Aorta (tissue), 5 donors: ENCODE data around the gene CNDP1. TPM values are rescaled to one million over a fixed set of nuclear protein-coding genes. Genes with fewer than 3 reads are reported as not detected.

Experiments
- ATAC-seq: fragments of 200-7000 bp; cut with Tn5 transposase; one replicate; pipeline ENCODE4 v1.9.1; 2022; ENCODE audit warnings: moderate library complexity; ENCODE audit not compliant: low FRiP score
- DNase-seq, 2 donors: peaks; one replicate each; pipeline ENCODE4 v3.0.0-alpha.2; 2020
- H3K27ac ChIP-seq, 2 donors: one replicate each; pipeline ENCODE4 v1.5.1; 2013; ENCODE audit warnings: low read length in 2 of 2, mild to moderate bottlenecking in 2 of 2, moderate library complexity in 2 of 2, control low read depth in 1 of 2, inconsistent platforms in 1 of 2, low read depth in 1 of 2
- H3K27me3 ChIP-seq, 2 donors: one replicate each; pipeline ENCODE4 v1.6.1; 2013; ENCODE audit warnings: control low read depth in 1 of 2, low read length in 1 of 2, mild to moderate bottlenecking in 1 of 2, moderate library complexity in 1 of 2; ENCODE audit not compliant: insufficient read depth in 2 of 2, control insufficient read depth in 1 of 2
- H3K36me3 ChIP-seq, 2 donors: one replicate each; pipeline ENCODE4 v1.6.1; 2013; ENCODE audit warnings: control low read depth in 1 of 2, low read length in 1 of 2, mild to moderate bottlenecking in 1 of 2; ENCODE audit not compliant: insufficient read depth in 2 of 2, control insufficient read depth in 1 of 2
- H3K4me1 ChIP-seq, 2 donors: one replicate each; pipeline ENCODE4 v1.6.1; 2013; ENCODE audit warnings: low read length in 2 of 2, control low read depth in 1 of 2, mild to moderate bottlenecking in 1 of 2, moderate library complexity in 1 of 2; ENCODE audit not compliant: insufficient read depth in 2 of 2, control insufficient read depth in 1 of 2
- H3K4me3 ChIP-seq, 2 donors: one replicate each; pipeline ENCODE4 v1.5.1; 2013; ENCODE audit warnings: low read length in 2 of 2, control low read depth in 1 of 2, mild to moderate bottlenecking in 1 of 2
- H3K9me3 ChIP-seq: one replicate; pipeline ENCODE4 v1.6.1; 2013; ENCODE audit warnings: mild to moderate bottlenecking, low read length; ENCODE audit not compliant: control insufficient read depth
- WGBS, 2 donors: extraction: QIAGEN DNeasy Blood & Tissue Kit; methylation state at CpG; one replicate each; pipeline ENCODE4 v1.1.7; 2013; 5-methylcytosine and 5-hydroxymethylcytosine counted together
- intact Hi-C, 2 donors: fragments of 100-400 bp; cut with DNase I; formaldehyde crosslinking; loops; one replicate each; pipeline versions ENCODE4 v1.14.2 to v1.15.0; 2022
- polyA plus RNA-seq, 2 donors: library from polyadenylated mRNA; stranded (reverse); fragments of 200-250 nt; gene quantifications; one replicate each; pipeline ENCODE4 v1.2.3, GENCODE V29; 2013
- total RNA-seq, 2 donors: library from RNA; stranded (reverse); fragmentation: NEBNext Ultra II Directional; extraction: Animal tissue kit (Norgen Biotek cat#: 25700); gene quantifications; one replicate each; pipeline ENCODE4 v1.2.1, GENCODE V29; 2021
- donor health status: healthy with polysubstance abuse.
- donor health status: Bipolar disorder and iron deficiency.
- donor health status: DM: no; HTN: no; CAD: no.
- donor health status: DM: no; HTN: no; CAD: no.
- donor health status: DM: yes; HTN: yes; CAD: no.

The CNDP1 gene
- total and polyA plus RNA-seq, 4 donors: 0.49 to 5.4 TPM; not detected in 2

DNA sequence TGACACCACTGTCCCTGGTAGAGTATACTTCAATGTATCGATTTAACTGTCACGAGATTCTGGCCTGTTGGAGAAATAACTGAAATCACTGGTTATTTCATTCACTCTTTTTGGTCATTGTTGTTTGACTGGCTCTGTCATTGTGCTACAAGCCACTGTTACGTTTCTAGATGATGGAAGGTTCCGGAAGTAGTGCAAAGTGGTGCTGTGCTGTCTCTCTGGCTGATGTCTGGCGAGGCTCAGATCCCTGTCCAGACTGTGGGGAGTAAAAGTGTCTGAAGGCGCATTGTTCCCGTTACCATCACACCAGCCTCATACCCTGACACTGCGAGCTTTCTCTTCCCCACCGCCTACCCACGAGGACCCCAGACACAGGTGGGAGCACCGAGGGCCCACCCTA, 11.7 kb downstream of the CNDP1 start:
- Histone ChIP-seq H3K4me3 (no peak overlapping the region), H3K27me3 (no peaks in the 10 kb centered on the region), H3K4me1 (no peaks in the 10 kb centered on the region), H3K27ac (no peak overlapping the region), H3K9me3 (no peaks in the 10 kb centered on the region), H3K36me3 (no peaks in the 10 kb centered on the region)
- DNase-seq (no peak), ATAC-seq (peak; percentile 8)
- intact Hi-C loops: loop anchor here in 1 of 2 donors (5.0 kb wide), 1 partner anchor 49 kb away; the partner anchor contains the start of gene CNDP2
- 96% methylated on average over 11 of the region's 11 CpGs for WGBS, 2 donors

DNA sequence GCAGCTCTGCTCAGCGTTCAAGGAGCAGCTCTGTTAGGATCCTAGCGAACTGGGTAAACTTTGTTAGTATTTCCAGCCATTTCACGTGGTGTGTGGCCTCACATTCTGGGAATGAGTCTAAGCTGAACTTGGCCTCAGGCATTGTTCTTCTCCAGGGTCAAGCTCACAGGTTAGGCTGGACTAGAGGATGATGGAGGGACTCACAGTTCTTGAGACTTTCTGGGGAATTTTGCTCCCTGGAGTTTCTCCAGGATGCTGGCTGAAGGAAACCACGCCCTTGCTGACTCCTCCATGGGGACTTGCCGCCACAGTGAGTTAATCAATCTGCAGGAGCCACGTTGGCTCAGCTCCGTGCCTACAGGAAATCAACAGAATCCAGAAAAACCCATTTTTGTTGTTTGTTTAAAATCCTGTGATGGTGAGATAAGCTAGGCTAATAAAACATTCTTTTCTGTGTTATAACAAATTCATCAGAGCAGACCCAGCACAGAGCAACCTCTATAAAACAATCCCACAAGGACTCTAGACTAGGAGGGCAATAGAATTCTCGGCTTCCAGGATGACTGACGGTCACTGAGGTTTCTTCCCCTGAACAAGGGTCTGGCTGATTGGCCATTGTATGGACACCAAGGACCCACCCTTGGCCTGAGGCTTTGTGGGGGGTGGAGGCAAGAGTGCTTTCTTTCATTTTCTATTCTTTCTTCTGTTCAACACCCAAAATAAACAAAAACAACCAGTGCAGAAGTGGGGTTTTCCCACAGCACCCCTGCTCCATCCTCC, 12.6 kb downstream of the CNDP1 start:
- no peak overlapping the region for H3K27ac ChIP-seq

DNA sequence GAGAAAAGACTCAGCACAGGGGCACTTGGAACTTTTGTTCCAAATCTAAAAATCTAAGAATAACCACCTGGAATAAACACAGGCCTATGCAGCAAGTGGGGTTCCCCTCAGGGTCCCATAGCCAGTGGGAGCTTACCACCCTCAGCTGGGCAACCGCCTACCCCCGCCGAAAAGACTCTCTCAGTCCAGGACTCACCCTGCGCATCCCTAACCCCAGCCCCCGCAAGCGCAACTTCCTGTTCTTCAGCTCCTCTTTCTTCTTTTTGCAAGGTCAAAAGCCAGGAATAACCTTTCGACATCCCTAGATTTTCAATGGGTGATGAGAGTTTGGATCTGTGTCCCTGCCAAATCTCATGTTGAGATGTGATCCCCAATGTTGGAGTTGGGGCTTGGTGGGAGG, 13.6 kb downstream of the CNDP1 start:
- no peak overlapping the region for H3K27ac ChIP-seq
- no peak for DNase-seq
- H3K36me3 ChIP-seq: no peaks in the 10 kb centered on the region
- intact Hi-C loops: loop anchor here in 1 of 2 donors (5.0 kb wide), 1 partner anchor 51 kb away; the partner anchor contains the start of gene CNDP2
- H3K4me1 ChIP-seq: no peaks in the 10 kb centered on the region
- H3K27me3 ChIP-seq: no peaks in the 10 kb centered on the region
- H3K9me3 ChIP-seq: no peaks in the 10 kb centered on the region
- no peak overlapping the region for H3K4me3 ChIP-seq
- ATAC-seq: no peak
- WGBS, 2 donors: 96 to 99% methylated on average over 7 of the region's 7 CpGs

More for the DNA sequence above, 12.6 kb downstream of the CNDP1 start:
- DNase-seq: no peak
- 22 to 23% methylated on average over 9 of the region's 9 CpGs for WGBS, 2 donors
- peak; percentile 61 for ATAC-seq
- Histone ChIP-seq H3K4me3 (no peak overlapping the region), H3K9me3 (no peaks in the 10 kb centered on the region), H3K4me1 (no peaks in the 10 kb centered on the region), H3K27me3 (no peaks in the 10 kb centered on the region), H3K36me3 (no peaks in the 10 kb centered on the region)
- intact Hi-C loops: loop anchor here in 1 of 2 donors (5.0 kb wide), 1 partner anchor 50 kb away; the partner anchor contains the start of gene CNDP2

DNA sequence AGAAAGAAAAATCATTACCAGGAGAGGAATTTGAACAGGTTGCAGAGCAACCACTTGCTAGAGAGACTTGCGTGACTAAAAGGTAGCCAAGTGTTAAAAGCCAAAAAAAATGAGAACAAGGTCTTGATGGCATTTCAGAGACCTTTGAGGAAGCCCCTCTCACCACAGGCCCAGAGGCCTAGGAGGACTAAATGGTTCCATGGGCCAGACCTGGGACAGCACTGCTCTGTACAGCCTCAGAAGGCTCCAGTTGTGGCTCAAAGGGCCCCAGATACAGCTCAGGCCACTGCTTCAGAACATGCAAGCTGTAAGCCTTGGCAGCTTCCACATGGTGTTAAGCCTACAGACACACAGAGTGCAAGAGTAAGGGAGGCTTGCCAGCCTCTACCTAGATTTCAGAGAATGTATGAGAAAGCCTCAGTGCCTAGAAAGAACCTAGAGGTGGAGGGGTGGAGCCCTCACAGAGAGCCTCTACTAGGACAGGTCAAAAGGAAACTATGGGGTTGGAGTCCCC, 15.3 kb downstream of the CNDP1 start:
- WGBS, 2 donors: 93 to 100% methylated on average over 1 of the region's 1 CpG
- Histone ChIP-seq H3K27ac (no peak overlapping the region), H3K36me3 (no peaks in the 10 kb centered on the region), H3K27me3 (no peaks in the 10 kb centered on the region), H3K4me3 (no peak overlapping the region), H3K4me1 (no peaks in the 10 kb centered on the region), H3K9me3 (no peaks in the 10 kb centered on the region)
- ATAC-seq: no peak
- no peak for DNase-seq
- intact Hi-C loops: loop anchor here (2.0 to 5.0 kb wide), 3 partner anchors 52 to 351 kb away; partner anchors contain the start of gene CNDP2 (in 1 of the 2)

DNA sequence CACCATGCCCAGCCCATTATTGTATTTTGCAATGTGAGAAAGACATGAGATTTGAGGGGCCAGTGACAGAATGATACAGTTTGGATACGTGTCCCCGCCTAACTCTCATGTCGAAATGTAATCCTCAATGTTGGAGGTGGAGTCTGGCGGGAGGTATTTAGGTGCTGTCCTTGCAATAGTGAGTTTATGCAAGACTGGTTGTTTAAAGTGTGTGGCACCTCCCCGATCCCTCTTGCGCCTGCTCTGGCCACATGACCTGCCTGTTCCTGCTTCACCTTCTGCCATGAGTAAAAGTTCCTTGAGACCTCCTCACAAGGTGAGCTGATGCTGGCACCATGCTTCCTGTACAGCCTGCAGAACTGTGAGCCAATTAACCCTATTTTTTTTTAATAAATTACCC, 16.6 kb downstream of the CNDP1 start:
- no peak for DNase-seq
- no peaks in the 10 kb centered on the region for H3K4me1 ChIP-seq
- H3K27ac ChIP-seq: no peak overlapping the region
- no peak for ATAC-seq
- intact Hi-C loops: loop anchor here (2.0 to 5.0 kb wide), 2 partner anchors 199 to 352 kb away; no protein-coding TSS in a partner anchor
- no peaks in the 10 kb centered on the region for H3K9me3 ChIP-seq
- H3K27me3 ChIP-seq: no peaks in the 10 kb centered on the region
- H3K36me3 ChIP-seq: no peaks in the 10 kb centered on the region
- H3K4me3 ChIP-seq: no peak overlapping the region
- 95 to 97% methylated on average over 6 of the region's 6 CpGs for WGBS, 2 donors

DNA sequence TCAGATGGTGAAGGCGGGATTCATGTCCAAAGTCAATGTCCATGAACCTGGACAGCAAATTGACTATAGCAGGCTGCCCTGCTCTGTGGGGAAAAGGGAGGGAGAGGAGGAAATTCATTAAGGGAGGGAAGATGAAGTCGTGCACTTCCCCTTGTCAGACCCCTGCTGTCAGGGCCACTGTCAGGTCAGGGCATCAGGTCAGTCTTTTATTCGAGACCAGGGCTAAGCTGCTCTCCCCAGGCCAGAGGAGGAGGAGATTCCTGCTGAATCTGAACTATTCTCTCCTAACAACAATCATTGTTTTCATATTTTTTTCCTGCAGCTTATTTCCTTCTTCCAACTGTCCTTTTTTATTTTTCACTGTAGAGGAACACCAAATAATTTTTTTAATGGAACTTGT, 17.2 kb downstream of the CNDP1 start:
- H3K9me3 ChIP-seq: no peaks in the 10 kb centered on the region
- H3K4me3 ChIP-seq: no peak overlapping the region
- intact Hi-C loops: loop anchor here (2.0 to 5.0 kb wide), 2 partner anchors 199 to 353 kb away; no protein-coding TSS in a partner anchor
- H3K4me1 ChIP-seq: no peaks in the 10 kb centered on the region
- WGBS, 2 donors: 36 to 45% methylated on average over 3 of the region's 3 CpGs
- no peak for DNase-seq
- no peak overlapping the region for H3K27ac ChIP-seq
- no peaks in the 10 kb centered on the region for H3K36me3 ChIP-seq
- no peak for ATAC-seq
- H3K27me3 ChIP-seq: no peaks in the 10 kb centered on the region

DNA sequence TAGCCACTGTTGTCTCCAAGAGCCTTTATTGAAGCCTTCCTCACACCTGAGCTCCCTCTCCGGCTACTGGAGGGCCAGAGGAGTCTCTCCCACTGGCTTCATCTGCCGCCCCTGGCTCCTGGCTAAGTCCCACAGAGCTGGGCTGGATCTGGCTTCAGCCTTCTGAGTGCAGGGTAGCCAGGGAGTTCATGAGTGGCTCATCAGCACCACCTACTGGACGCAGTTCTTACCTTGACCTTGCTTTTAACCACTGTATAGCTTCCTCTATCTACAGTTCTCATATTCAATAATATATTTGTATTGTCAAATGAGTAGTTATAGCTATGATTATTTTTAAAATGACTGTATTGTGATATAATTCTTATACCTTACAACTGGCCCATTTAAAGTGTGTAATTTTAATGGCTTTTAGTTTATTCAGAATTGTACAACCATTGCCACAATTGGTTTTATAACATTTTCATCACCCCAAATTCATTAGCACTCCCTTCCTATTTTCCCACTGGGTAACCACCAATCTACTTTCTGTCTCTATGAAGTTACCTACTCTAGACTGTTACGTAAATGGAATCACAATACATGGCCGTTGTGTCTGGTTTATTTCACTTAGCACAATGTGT, 17.7 kb downstream of the CNDP1 start:
- Histone ChIP-seq H3K4me1 (no peaks in the 10 kb centered on the region), H3K9me3 (no peaks in the 10 kb centered on the region), H3K27me3 (no peaks in the 10 kb centered on the region), H3K27ac (no peak overlapping the region), H3K4me3 (no peak overlapping the region), H3K36me3 (no peaks in the 10 kb centered on the region)
- ATAC-seq: peak; percentile 92
- WGBS, 2 donors: 13 to 17% methylated on average over 5 of the region's 5 CpGs
- intact Hi-C loops: loop anchor here (2.0 to 5.0 kb wide), 3 partner anchors 200 to 355 kb away; no protein-coding TSS in a partner anchor
- peak; percentile 85 to 88 for DNase-seq

DNA sequence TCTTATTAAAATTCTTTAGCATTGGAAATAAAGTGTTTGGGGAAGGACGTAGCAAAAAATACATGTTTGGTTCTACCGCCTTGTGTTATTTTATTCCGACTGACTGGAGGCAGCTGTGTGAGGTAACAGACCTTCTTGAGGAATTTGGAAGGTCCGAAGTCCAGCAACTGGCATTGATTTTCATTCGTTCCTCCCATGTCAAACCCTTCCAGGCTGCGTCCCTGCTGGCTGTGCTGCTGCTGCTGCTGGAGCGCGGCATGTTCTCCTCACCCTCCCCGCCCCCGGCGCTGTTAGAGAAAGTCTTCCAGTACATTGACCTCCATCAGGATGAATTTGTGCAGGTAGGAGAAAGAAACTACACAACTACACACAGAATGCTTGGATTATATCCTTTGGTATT, 21.8 kb downstream of the CNDP1 start:
- no peak for DNase-seq
- H3K9me3 ChIP-seq: no peaks in the 10 kb centered on the region
- H3K4me1 ChIP-seq: no peaks in the 10 kb centered on the region
- intact Hi-C loops: no loop called here
- ATAC-seq: no peak
- 82 to 88% methylated on average over 11 of the region's 11 CpGs for WGBS, 2 donors
- no peaks in the 10 kb centered on the region for H3K27me3 ChIP-seq
- no peak overlapping the region for H3K4me3 ChIP-seq
- H3K27ac ChIP-seq: no peak overlapping the region
- no peaks in the 10 kb centered on the region for H3K36me3 ChIP-seq
